HG03378 (cell line): ENCODE results near the gene PCDH17.

Source experiments
- ATAC-seq: cut with Tn5 transposase; IDR thresholded peaks from one replicate; pipeline ENCODE4 v1.9.1; 2021; ENCODE audit warnings: mild to moderate bottlenecking, moderate library complexity; ENCODE audit not compliant: unreplicated experiment

The PCDH17 gene

GRCh38 chr13:57724486-57725272 is 93.1 kb downstream of the PCDH17 start:
- ATAC-seq = no peak

GRCh38 chr13:57725480-57725879 is 93.9 kb downstream of the PCDH17 start:
- no peak for ATAC-seq

- ATAC-seq = no peak
Observed at GRCh38 chr13:57726981-57727380, 95.4 kb downstream of the PCDH17 start.

- no peak for ATAC-seq
Observed at GRCh38 chr13:57734306-57734705, 102.8 kb downstream of the PCDH17 start.

- ATAC-seq = no peak
Observed at GRCh38 chr13:57739089-57739488, 107.5 kb downstream of the PCDH17 start.

GRCh38 chr13:57739543-57740190 is 108.1 kb downstream of the PCDH17 start:
- no peak for ATAC-seq

GRCh38 chr13:57740719-57741118 is 109.2 kb downstream of the PCDH17 start:
- ATAC-seq = no peak

- no peak for ATAC-seq
Observed at GRCh38 chr13:57748096-57748495, 116.6 kb downstream of the PCDH17 start.

GRCh38 chr13:57760951-57761350 is 129.4 kb downstream of the PCDH17 start:
- no peak for ATAC-seq

- ATAC-seq = no peak
Observed at GRCh38 chr13:57763689-57764088, 132.1 kb downstream of the PCDH17 start.
